NCI-H2227 (cell line): ENCODE results near the gene EAPP.
"Not testable (repeated sequence)": the region's sequence is repeated elsewhere in the genome, so short reads cannot be mapped to it uniquely, and the experiment has no call there.

Source experiments
- DNase-seq: peaks from one replicate; lab custom pipeline; 2025; ENCODE audit not compliant: unreplicated experiment; lab: John Stamatoyannopoulos, UW

The EAPP gene

GRCh38 chr14:34539407-34540180 lies at the start of gene EAPP:
Gene EAPP, minus strand, starts transcription at chr14:34539701. Its CDS starts 73 bp downstream, at chr14:34539628.
- no peak for DNase-seq

- DNase-seq: no peak
Measured at GRCh38 chr14:34583525-34583924, 44.0 kb upstream of the EAPP start.

- no peak for DNase-seq
Measured at GRCh38 chr14:34582117-34582680, 42.7 kb upstream of the EAPP start.

GRCh38 chr14:34580381-34580780 lies 40.9 kb upstream of the EAPP start:
- DNase-seq: no peak

- no peak for DNase-seq
Measured at GRCh38 chr14:34571771-34572170, 32.3 kb upstream of the EAPP start.

- DNase-seq: no peak
Measured at GRCh38 chr14:34569750-34570149, 30.2 kb upstream of the EAPP start.

GRCh38 chr14:34568803-34569202 lies 29.3 kb upstream of the EAPP start:
- no peak for DNase-seq

- no peak for DNase-seq
Measured at GRCh38 chr14:34562776-34563150, 23.3 kb upstream of the EAPP start.

GRCh38 chr14:34562037-34562775 lies 22.7 kb upstream of the EAPP start:
- not testable (repeated sequence) for DNase-seq

- DNase-seq: not testable (repeated sequence)
Measured at GRCh38 chr14:34556498-34556829, 17.0 kb upstream of the EAPP start.

- DNase-seq: not testable (repeated sequence)
Measured at GRCh38 chr14:34555583-34556497, 16.3 kb upstream of the EAPP start.

- DNase-seq: no peak
Measured at GRCh38 chr14:34554540-34555250, 15.2 kb upstream of the EAPP start.

- not testable (repeated sequence) for DNase-seq
Measured at GRCh38 chr14:34549276-34549966, 9.9 kb upstream of the EAPP start.

- DNase-seq: no peak
Measured at GRCh38 chr14:34548472-34548981, 9.0 kb upstream of the EAPP start.

- not testable (repeated sequence) for DNase-seq
Measured at GRCh38 chr14:34547136-34547520, 7.6 kb upstream of the EAPP start.

GRCh38 chr14:34546272-34547135 lies 7.0 kb upstream of the EAPP start:
- DNase-seq: not testable (repeated sequence)

- not testable (repeated sequence) for DNase-seq
Measured at GRCh38 chr14:34540181-34541059, 919 bp upstream of the EAPP start.
